Measurements from ENCODE around the gene RPUSD3. TPM values are rescaled to one million over a fixed set of nuclear protein-coding genes. Genes with fewer than 3 reads are reported as not detected.
"Not testable (repeated sequence)": the region's sequence is repeated elsewhere in the genome, so short reads cannot be mapped to it uniquely, and the experiment has no call there.

Gene RPUSD3
- total RNA-seq, result 17.2 and 17.4 TPM in 2 replicates

DNA sequence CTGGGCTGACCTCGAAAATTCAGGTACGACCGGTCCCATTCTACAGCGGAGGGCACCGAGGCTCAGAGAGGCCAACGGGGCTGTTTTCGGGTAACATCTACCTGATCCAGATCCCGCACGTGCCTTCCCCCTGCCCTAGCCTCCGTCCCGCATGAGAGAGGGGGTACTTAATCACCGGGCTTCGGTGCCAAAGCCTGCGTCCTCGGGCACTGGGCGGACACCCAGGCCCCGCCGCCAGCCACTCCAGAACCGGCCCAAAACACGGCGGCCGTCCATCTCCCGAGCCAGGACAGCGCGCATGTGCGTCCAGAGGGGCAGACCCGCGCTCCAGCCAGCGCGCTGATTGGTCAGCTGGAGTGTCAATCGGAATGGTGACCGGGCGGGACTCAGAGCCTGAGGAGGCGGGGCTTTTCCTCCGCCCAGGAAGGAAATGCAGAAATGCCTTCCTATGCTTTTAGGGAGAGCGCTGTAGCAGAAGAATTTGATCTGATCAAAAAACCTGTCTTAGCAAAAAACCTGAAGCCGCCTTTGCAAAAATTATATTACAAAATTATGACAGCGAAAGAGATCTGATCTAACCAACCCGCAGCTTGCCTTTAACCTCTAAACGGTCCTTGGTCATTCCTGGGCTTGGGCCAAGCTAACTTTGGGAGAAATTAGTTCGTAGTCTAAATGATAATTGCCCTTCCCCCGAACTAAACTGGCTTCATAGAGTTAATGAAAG lies at the start of gene RPUSD3:
Gene RPUSD3, minus strand, starts transcription at position 294 of the 724 bp plus-strand sequence. Its CDS starts 18 bp downstream, at position 276.
- peak; percentile 80 for DNase-seq (ENCODE audit: low read depth)

DNA sequence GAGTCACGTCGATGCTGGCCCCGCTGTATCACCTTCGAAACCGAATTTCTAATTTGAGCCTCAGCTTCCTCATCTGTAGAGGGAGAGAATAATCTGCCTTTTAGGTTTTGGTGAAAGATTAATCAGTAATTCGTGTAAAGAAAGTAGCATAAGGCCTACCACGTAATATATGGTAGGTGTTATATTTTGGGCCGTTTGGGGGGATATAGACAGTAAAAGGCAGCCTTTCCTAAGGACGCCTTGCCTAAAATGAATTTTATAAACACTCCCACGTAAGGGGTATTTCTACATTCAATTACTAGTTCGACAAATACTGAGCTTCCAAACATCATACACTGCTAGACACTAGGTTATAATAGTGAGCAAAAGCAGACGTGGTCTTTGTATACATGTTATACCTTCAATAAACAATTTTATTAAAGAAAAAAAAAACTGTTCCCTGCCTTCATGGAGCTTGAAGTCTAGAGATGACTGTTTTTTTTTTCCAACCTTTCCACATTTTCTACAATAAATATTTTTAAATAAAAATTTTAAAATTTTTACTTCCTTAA lies 47.3 kb upstream of the RPUSD3 start:
- no peak for DNase-seq (ENCODE audit: low read depth)

- DNase-seq (ENCODE audit: low read depth), result peak; percentile 57
These were observed 46.7 kb upstream of the RPUSD3 start, which contains the start of gene JAGN1 for GRCh38 chr3:9890249-9891071. JAGN1 (plus strand) TSS chr3:9890610; CDS start chr3:9890723, 113 bp downstream.

GRCh38 chr3:9889405-9889804 lies 45.6 kb upstream of the RPUSD3 start:
- no peak for DNase-seq (ENCODE audit: low read depth)

DNA sequence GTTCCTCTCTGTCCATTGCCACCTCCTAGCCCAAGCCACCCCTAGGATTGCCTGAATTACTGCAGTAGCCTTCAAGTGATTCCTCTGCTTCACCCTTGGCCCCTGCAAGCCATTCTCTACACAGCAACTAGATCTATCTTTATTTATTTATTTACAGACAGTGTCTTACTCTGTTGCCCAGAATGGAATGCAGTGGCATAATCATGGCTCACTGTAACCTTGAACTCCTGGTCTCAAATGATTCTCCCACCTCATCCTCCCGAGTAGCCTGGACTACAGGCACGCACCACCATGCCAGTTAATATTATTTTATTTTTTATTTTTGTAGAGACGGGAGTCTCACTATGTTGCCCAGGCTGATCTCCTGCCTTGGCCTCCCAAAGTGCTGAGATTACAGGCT lies 44.7 kb upstream of the RPUSD3 start:
- no peak for DNase-seq (ENCODE audit: low read depth)

GRCh38 chr3:9887480-9887879 lies 43.7 kb upstream of the RPUSD3 start:
- no peak for DNase-seq (ENCODE audit: low read depth)

DNA sequence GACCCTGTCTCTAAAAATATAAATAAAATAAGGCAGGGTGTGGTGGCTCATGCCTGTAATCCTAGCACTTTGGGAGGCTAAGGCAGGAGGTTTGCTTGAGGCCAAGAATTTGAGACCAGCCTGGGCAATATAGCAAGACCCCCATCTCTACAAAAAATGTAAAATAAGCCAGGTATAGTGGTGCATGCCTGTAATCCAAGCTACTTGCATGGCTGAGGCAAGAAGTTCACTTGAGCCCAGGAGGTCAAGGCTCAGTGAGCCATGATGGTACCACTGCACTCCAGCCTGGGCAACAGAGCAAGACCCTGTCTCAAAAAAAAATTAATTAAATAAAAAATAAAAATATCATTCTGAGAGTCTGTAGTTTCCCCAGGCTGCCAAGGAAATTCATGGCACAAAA lies 42.5 kb upstream of the RPUSD3 start:
- no peak for DNase-seq (ENCODE audit: low read depth)

DNA sequence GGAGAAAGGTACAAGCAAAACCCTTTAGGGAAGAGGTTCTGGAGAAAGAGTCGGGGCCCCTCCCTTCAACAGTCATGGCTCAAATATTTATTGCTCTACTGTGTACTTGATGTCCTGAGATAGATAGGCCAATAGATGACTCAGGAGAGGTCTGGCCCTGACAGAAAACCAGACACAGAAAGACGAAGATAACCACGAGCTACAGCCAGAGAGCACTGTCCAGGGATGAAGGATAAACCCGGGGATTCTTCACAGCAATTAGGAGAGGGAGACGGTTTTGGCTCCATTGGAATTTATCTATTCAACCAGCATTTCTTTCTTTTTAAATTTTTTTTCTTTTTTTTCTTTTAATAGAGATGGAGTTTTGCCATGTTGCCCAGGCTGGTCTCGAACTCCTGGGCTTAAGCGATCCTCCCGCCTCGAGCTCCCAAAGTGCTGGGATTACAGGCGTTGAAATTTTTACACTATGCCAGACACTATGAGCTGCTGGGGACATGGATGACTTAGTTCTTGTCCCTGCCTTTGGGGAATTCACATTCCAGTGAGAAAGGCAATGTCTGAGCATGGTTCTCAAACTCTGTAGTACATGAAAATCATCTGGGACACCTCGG lies 40.9 kb upstream of the RPUSD3 start:
- peak; percentile 82 for DNase-seq (ENCODE audit: low read depth)

- no peak for DNase-seq (ENCODE audit: low read depth)
These were observed 40.1 kb upstream of the RPUSD3 start for GRCh38 chr3:9883706-9884554.

DNA sequence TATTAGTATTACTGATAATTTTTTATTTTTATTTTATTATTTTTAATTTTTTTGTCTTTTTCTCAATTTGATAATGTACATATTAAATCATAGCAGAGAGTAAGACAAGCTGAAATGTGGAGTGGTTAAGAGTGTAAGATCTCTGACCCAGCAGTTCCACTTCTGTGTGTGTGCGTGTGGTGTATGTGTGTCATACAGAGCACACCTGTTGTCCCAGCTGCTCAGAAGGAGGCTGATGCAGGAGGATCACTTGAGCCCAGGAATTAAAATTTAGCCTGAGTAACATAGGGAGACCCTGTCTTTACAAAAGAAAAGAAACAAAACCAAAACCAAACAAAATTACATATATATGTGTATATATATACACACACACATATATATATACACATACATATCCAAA lies 37.6 kb upstream of the RPUSD3 start:
- DNase-seq (ENCODE audit: low read depth), result no peak

DNA sequence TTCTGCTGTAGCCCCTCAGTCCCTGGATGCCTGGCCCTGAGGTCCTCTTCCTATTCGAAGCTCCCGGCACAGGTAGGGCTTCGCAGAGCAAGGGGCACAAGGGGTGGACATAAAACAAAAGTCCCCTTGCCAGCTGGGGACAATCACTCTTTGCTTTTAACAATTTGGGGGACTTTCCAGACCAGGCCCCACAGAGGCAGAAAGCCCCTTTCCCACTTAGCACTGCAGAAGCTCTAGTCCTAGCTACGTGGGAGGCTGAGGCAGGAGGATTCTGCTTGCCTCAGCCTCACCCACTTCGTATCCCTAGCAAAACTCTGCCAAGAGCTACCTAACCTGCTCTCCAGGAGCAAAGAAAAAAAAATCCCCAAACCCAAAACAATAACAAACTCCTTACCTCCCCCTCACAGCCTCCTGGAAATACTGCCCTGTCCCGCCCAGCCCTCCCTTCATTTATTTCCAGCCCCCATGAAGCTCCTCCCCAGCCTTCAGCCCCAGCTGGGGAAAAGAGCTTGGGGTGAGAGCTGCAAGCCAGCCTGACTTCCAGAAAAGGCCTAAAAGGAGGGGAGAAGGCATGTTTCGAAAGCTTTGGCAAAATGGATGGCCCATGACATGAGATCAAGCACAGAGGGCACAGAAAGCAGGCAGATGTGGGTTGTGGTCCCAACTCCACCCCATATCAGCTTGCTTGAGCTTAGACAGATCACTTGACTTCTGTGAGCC lies 36.2 kb upstream of the RPUSD3 start, which contains the start of gene CIDEC:
Gene CIDEC, minus strand, starts transcription at position 424 of the 720 bp plus-strand sequence. CDS start 1,767 bp downstream, outside the sequence.
- no peak for DNase-seq (ENCODE audit: low read depth)

DNA sequence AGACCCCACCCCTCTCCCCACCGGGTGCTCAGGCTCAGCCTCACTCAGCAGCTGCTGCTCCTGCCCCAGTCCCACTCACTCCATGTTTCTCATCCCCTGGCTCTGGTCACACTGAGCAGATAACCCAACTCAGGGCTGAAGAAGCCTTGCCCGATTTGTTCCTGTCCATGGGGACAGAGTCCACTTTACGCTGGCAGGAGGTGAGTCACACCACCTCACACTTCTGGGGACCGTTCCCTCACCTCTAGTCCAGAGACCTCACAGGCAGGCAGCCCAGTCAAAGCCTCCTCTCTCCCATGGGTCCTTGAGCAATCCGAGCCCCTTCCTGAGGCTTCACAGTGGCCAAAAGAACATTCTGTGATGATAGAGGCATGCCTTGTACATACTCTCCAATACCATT lies 34.9 kb upstream of the RPUSD3 start:
- peak; percentile 46 for DNase-seq (ENCODE audit: low read depth)

- no peak for DNase-seq (ENCODE audit: low read depth)
These were observed 33.2 kb upstream of the RPUSD3 start for GRCh38 chr3:9876991-9877390.

DNA sequence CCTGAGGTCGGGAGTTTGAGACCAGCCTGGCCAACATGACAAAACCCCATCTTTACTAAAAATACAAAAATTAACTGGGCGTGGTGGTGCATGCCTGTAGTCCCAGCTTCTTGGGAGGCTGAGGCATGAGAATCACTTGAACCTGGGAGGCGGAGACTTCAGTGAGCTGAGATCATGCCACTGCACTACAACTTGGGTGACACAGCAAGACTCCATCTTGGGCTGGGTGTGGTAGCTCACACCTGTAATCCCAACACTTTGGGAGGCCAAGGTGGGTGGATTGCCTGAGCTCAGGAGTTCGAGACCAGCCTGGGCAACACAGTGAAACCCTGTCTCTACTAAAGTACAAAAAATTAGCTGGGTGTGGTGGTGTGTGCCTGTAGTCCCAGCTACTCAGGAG lies 32.4 kb upstream of the RPUSD3 start:
- DNase-seq (ENCODE audit: low read depth), result not testable (repeated sequence)

DNA sequence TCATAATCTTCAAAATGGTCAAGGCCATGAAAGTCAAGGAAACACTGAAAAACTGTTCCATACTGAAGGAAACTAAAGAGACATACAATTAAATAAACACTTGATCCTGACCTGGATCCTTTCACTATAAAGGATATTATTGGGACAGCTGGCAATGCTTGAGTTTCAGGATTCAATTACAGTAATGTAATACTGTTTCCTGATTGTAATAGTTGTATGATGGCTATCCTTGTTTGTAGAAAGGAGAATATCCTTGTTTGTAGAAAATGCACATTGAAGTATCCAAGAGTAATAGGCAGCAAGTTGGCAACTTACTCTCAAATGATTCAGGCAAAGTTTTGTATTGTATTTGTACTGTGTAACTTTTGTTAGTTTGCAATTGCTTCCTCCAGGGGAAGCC lies 31.6 kb upstream of the RPUSD3 start:
- DNase-seq (ENCODE audit: low read depth), result no peak

DNA sequence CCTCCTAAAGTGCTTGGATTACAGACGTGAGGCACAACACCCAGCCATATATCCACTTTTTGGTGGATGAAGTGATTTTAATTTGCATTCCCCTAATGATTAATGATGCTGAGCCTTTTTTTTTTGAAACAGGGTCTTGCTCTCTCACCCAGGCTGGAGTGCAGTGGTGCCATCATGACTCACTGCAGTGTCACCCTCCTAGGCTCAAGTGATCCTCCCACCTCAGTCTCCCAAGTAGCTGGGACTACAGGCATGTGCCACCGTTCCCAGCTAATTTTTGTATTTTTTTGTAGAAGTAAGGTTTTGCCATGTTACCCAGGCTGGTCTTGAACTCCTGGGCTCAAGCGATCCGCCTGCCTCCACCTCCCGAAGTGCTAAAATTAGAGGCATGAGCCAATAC lies 28.3 kb upstream of the RPUSD3 start:
- DNase-seq (ENCODE audit: low read depth), result not testable (repeated sequence)

DNA sequence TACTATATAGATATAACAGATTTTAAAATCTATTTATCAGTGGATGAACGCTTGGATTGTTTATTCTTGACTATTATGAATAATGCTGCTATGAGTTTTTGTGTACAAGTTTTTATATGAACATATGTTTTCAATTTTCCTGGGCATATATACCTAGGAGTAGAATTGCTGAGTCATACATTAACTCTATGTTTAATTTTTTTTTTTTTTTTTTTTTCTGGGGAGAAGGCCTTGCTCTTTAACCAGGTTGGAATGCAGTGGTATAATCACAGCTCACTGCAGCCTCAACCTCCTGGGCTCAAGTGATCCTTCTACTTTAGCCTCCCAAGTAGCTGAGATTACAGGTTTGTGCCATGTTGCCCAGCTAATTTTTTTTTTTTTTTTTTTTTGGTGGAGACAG lies 27.2 kb upstream of the RPUSD3 start:
- peak; percentile 43 for DNase-seq (ENCODE audit: low read depth)

GRCh38 chr3:9869955-9870354 lies 26.1 kb upstream of the RPUSD3 start:
- DNase-seq (ENCODE audit: low read depth), result no peak

DNA sequence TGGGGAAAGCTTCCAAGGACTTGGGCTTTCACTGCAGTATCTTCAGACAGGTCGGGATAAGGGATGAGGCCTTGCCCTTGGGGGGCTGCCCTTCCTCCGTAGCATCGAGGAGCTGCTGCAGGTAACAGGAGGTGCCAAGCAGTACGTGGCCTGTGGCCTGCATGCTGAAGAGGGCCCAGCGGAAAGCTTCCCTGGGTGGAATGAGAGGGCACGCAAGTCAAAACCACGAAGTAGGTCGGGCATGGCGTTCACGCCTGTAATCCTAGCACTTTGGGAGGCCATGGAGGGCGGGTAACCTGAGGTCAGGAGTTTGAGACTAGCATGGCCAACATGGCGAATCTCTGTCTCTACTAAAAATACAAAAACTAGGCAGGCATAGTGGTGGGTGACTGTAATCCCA lies 23.3 kb upstream of the RPUSD3 start:
- no peak for DNase-seq (ENCODE audit: low read depth)

DNA sequence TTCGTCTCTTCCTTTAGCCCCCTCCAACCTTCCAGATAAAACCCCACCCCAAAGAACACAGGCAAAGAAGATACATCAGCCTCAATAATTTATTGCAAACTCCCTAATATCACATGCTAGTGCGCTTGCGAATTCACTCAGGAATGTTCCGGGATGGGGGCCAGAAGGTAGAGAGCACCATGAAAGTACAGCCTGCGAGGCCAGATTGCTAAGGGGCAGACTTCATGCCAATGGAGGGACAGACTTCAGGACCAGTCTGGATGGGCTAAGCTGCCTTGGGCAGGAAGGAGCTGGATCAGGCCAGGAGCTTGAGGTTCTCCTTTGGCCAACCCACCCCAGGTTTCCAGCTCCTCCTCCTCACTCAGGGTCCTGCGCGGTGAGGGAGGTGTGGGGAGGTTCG lies 22.8 kb upstream of the RPUSD3 start:
- DNase-seq (ENCODE audit: low read depth), result no peak
